Gastrocnemius medialis (tissue), 4 donors: ENCODE results near the gene CHCHD1.

Source experiments
- POLR2A ChIP-seq, 2 donors: fragments of 450-650 bp; IDR thresholded peaks; one replicate each; pipeline ENCODE4 v1.6.1; 2017; ENCODE audit warnings: antibody characterized with exemption in 2 of 2, mild to moderate bottlenecking in 2 of 2, moderate library complexity in 2 of 2
- TF ChIP-seq, protein P1 (sequence below), 5 experiments: fragments of 450-650 bp in 3 of 5; fragments of 200-600 bp in 2 of 5; sonication (generic) in 2 of 5; IDR thresholded peaks in 4 of 5; conservative IDR thresholded peaks in 1 of 5; 1 replicate in 4 of 5; 2 replicates in 1 of 5; pipeline ENCODE4 v1.5.1; 2016 to 2019; ENCODE audit warnings: antibody characterized with exemption in 5 of 5, mild to moderate bottlenecking in 3 of 5, moderate library complexity in 3 of 5

DNA sequence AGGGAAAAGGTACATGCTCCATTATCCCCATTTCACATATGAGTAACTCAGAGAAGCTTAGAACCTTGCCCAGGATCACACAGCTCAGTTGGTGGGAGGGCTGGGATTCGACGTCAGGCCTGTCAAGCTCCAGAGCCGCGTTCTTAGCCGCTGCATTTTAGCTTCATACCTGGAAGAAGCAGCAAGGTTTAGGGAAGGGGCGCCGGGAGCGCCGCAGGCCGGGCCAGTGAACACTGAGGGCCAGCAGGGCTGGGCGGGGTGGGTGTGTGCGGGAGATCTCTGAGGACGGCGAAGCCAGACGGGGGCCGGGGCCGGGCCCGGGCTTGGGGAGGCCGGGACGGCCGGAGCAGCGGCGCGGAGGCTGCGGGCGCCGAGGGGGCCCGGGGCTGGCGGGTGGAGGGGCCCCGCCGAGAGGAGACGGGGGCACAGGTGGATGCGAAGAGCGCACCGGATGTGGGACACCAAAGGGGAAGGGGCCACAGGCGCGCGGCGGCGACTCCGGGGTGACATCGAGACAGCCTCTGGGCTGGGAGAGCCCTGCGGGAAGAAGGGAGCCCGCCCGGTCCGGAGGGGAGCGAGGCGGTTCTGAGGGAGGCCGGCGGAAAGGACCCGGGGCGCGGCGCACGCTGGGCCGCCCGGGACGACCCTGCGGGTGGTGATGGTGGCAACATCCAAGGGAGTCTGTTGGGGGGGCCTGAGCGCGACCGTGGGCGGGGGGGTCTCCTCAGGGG is 29.1 kb downstream of the CHCHD1 start:
- TF ChIP-seq, protein P1, sequence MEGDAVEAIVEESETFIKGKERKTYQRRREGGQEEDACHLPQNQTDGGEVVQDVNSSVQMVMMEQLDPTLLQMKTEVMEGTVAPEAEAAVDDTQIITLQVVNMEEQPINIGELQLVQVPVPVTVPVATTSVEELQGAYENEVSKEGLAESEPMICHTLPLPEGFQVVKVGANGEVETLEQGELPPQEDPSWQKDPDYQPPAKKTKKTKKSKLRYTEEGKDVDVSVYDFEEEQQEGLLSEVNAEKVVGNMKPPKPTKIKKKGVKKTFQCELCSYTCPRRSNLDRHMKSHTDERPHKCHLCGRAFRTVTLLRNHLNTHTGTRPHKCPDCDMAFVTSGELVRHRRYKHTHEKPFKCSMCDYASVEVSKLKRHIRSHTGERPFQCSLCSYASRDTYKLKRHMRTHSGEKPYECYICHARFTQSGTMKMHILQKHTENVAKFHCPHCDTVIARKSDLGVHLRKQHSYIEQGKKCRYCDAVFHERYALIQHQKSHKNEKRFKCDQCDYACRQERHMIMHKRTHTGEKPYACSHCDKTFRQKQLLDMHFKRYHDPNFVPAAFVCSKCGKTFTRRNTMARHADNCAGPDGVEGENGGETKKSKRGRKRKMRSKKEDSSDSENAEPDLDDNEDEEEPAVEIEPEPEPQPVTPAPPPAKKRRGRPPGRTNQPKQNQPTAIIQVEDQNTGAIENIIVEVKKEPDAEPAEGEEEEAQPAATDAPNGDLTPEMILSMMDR (IDR thresholded peaks at IDR 0.05 in 4 of 5, conservative IDR thresholded peaks at IDR 0.05 in 1 of 5) = no peak
- no peak for TF ChIP-seq POLR2A (IDR thresholded peaks at IDR 0.05)
